ENCODE results near the gene MBD4. TPM values are rescaled to one million over a fixed set of nuclear protein-coding genes. Genes with fewer than 3 reads are reported as not detected.

Gene MBD4
- total and polyA plus RNA-seq, 2 donors (not counting 1 experiment from before 2014, with no cell fraction given) = 95.7 to 140 TPM

- Histone ChIP-seq H3K36me3 (replicated peaks in 1 of 2; ENCODE audit: control extremely low read depth in 1 of 2, control insufficient read depth in 1 of 2, extremely low read depth in 1 of 2, insufficient read depth in 2 of 2, low read length in 1 of 2) (peaks cover 0 to 2% of the 10 kb centered on the region in 2 experiments), H3K27ac (ENCODE audit: low read length in 2 of 2) (no peak overlapping the region), H4K20me1 (ENCODE audit: control insufficient read depth, insufficient read depth, low read length, poor library complexity, severe bottlenecking) (no peaks in the 10 kb centered on the region), H3K4me2 (replicated peaks; ENCODE audit: low read depth, low read length, poor library complexity, severe bottlenecking) (no peak overlapping the region), H3K9me3 (ENCODE audit: control extremely low read depth in 1 of 3, control insufficient read depth in 2 of 3, insufficient read depth in 1 of 3, low read length in 2 of 3) (no peaks in the 10 kb centered on the region), H3K79me2 (ENCODE audit: control insufficient read depth, insufficient read depth, low read length) (no peaks in the 10 kb centered on the region), H3K27me3 (replicated peaks in 1 of 4; ENCODE audit: control extremely low read depth in 1 of 4, control insufficient read depth in 3 of 4, insufficient read depth in 4 of 4, low read length in 3 of 4) (no peaks in the 10 kb centered on the region), H3K4me1 (ENCODE audit: control insufficient read depth in 2 of 2, insufficient read depth in 2 of 2, low read length in 2 of 2) (peaks cover 0 to 3% of the 10 kb centered on the region in 2 donors), H2AFZ (ENCODE audit: insufficient read depth, low read depth, low read length, poor library complexity, severe bottlenecking) (no peak overlapping the region), H3K4me3 (ENCODE audit: control extremely low read depth in 1 of 5, extremely low read depth in 1 of 5, insufficient read depth in 1 of 5, low read depth in 2 of 5, low read length in 4 of 5) (no peak overlapping the region), H3K9ac (ENCODE audit: low read length) (no peak overlapping the region)
- intact Hi-C loops (cut with micrococcal nuclease) = no loop called here
- ATAC-seq (ENCODE audit: low read depth) = no peak
- peaks cover 2% of the 10 kb centered on the region for H3K4me1 Mint-ChIP-seq
- POLR2A ChIA-PET = no interaction called here
- no peak overlapping the region for H3K4me3 Mint-ChIP-seq
- H3K27ac Mint-ChIP-seq = no peak overlapping the region
- H3K9me3 Mint-ChIP-seq (ENCODE audit: insufficient read depth) = no peaks in the 10 kb centered on the region
- WGBS (ENCODE audit: insufficient coverage) = 98% methylated on average over 11 of the region's 13 CpGs
- CTCF ChIA-PET = interaction anchor here (0.6 to 3.0 kb wide), 5 partner anchors 38 to 349 kb away, joined by 3 to 15 read pairs (median 3); no protein-coding TSS in a partner anchor
- no peaks in the 10 kb centered on the region for H3K27me3 Mint-ChIP-seq
- DNase-seq = no peak
- no peak for TF ChIP-seq EZH2 (IDR thresholded peaks at IDR 0.05; ENCODE audit: borderline replicate concordance, insufficient read depth, low read depth, low read length, poor library complexity, severe bottlenecking)
- TF ChIP-seq CTCF (IDR thresholded peaks at IDR 0.05) = no peak
These were observed 47.6 kb upstream of the MBD4 start for GRCh38 chr3:129487183-129487867.

GRCh38 chr3:129486664-129487035 lies 46.9 kb upstream of the MBD4 start:
- Histone ChIP-seq H3K79me2 (ENCODE audit: control insufficient read depth, insufficient read depth, low read length) (no peaks in the 10 kb centered on the region), H3K27me3 (replicated peaks in 1 of 4; ENCODE audit: control extremely low read depth in 1 of 4, control insufficient read depth in 3 of 4, insufficient read depth in 4 of 4, low read length in 3 of 4) (no peaks in the 10 kb centered on the region), H3K4me3 (ENCODE audit: control extremely low read depth in 1 of 5, extremely low read depth in 1 of 5, insufficient read depth in 1 of 5, low read depth in 2 of 5, low read length in 4 of 5) (no peak overlapping the region), H3K9ac (ENCODE audit: low read length) (no peak overlapping the region), H3K27ac (ENCODE audit: low read length in 2 of 2) (no peak overlapping the region), H2AFZ (ENCODE audit: insufficient read depth, low read depth, low read length, poor library complexity, severe bottlenecking) (no peak overlapping the region), H3K36me3 (replicated peaks in 1 of 2; ENCODE audit: control extremely low read depth in 1 of 2, control insufficient read depth in 1 of 2, extremely low read depth in 1 of 2, insufficient read depth in 2 of 2, low read length in 1 of 2) (peaks cover 0 to 2% of the 10 kb centered on the region in 2 experiments), H3K9me3 (ENCODE audit: control extremely low read depth in 1 of 3, control insufficient read depth in 2 of 3, insufficient read depth in 1 of 3, low read length in 2 of 3) (no peaks in the 10 kb centered on the region), H4K20me1 (ENCODE audit: control insufficient read depth, insufficient read depth, low read length, poor library complexity, severe bottlenecking) (no peaks in the 10 kb centered on the region), H3K4me2 (replicated peaks; ENCODE audit: low read depth, low read length, poor library complexity, severe bottlenecking) (no peak overlapping the region), H3K4me1 (ENCODE audit: control insufficient read depth in 2 of 2, insufficient read depth in 2 of 2, low read length in 2 of 2) (peaks cover 0 to 3% of the 10 kb centered on the region in 2 donors)
- H3K4me3 Mint-ChIP-seq = no peak overlapping the region
- WGBS (ENCODE audit: insufficient coverage) = 100% methylated on average over 2 of the region's 2 CpGs
- H3K27me3 Mint-ChIP-seq = no peaks in the 10 kb centered on the region
- ChIA-PET CTCF (interaction anchor here (1.2 to 3.0 kb wide), 5 partner anchors 39 to 350 kb away, joined by 3 to 15 read pairs (median 4); no protein-coding TSS in a partner anchor), POLR2A (no interaction called here)
- no peak overlapping the region for H3K27ac Mint-ChIP-seq
- DNase-seq (no peak), ATAC-seq (ENCODE audit: low read depth) (no peak)
- peaks cover 2% of the 10 kb centered on the region for H3K4me1 Mint-ChIP-seq
- no peaks in the 10 kb centered on the region for H3K9me3 Mint-ChIP-seq (ENCODE audit: insufficient read depth)
- intact Hi-C loops (cut with micrococcal nuclease) = no loop called here
- TF ChIP-seq CTCF (IDR thresholded peaks at IDR 0.05) = no peak
- TF ChIP-seq EZH2 (IDR thresholded peaks at IDR 0.05; ENCODE audit: borderline replicate concordance, insufficient read depth, low read depth, low read length, poor library complexity, severe bottlenecking) = no peak
